Mesenteric fat pad (tissue), 1 donor: ENCODE results near the gene MED29. TPM values are rescaled to one million over a fixed set of nuclear protein-coding genes. Genes with fewer than 3 reads are reported as not detected.

Source experiments
- DNase-seq: peaks from one replicate; pipeline ENCODE4 v3.0.0-alpha.2; 2020; ENCODE audit warnings: low spot score
- total RNA-seq: library from RNA; stranded (reverse); fragmentation: NEBNext Ultra II Directional; extraction: Animal tissue kit (Norgen Biotek cat#: 25700); gene quantifications from one replicate; pipeline ENCODE4 v1.2.1, GENCODE V29; 2021
- donor health status: DM: yes; HTN: yes; CAD: no.

The MED29 gene
- total RNA-seq, 1 donor from 2014 or later, result 34.1 TPM

- peak; percentile 95 for DNase-seq
Observed at GRCh38 chr19:39410017-39410830, 19.0 kb downstream of the MED29 start.

- DNase-seq, result no peak
Observed at GRCh38 chr19:39410831-39411080, 19.6 kb downstream of the MED29 start.

- no peak for DNase-seq
Observed at GRCh38 chr19:39411081-39411831, 20.1 kb downstream of the MED29 start.

GRCh38 chr19:39411832-39412099 lies 20.6 kb downstream of the MED29 start:
- DNase-seq, result no peak

GRCh38 chr19:39412100-39412866 lies 21.1 kb downstream of the MED29 start, which contains the start of gene PLEKHG2:
TSS of gene PLEKHG2 (plus strand) at chr19:39412669. CDS start at chr19:39414087, 1,418 bp downstream.
- DNase-seq, result peak; percentile 99

- no peak for DNase-seq
Observed at GRCh38 chr19:39412867-39413271, 21.7 kb downstream of the MED29 start.

GRCh38 chr19:39413272-39413910 lies 22.2 kb downstream of the MED29 start:
- no peak for DNase-seq

GRCh38 chr19:39413911-39414608 lies 22.9 kb downstream of the MED29 start:
- no peak for DNase-seq

GRCh38 chr19:39415111-39416046 lies 24.2 kb downstream of the MED29 start:
- no peak for DNase-seq

- no peak for DNase-seq
Observed at GRCh38 chr19:39416152-39417120, 25.3 kb downstream of the MED29 start.

- DNase-seq, result no peak
Observed at GRCh38 chr19:39417463-39418181, 26.4 kb downstream of the MED29 start.

GRCh38 chr19:39419003-39419402 lies 27.8 kb downstream of the MED29 start:
- no peak for DNase-seq

- DNase-seq, result no peak
Observed at GRCh38 chr19:39420769-39421168, 29.6 kb downstream of the MED29 start.

GRCh38 chr19:39422020-39422419 lies 30.8 kb downstream of the MED29 start:
- no peak for DNase-seq

- no peak for DNase-seq
Observed at GRCh38 chr19:39423258-39424086, 32.3 kb downstream of the MED29 start.

GRCh38 chr19:39424934-39425333 lies 33.8 kb downstream of the MED29 start:
- no peak for DNase-seq

GRCh38 chr19:39425744-39426143 lies 34.6 kb downstream of the MED29 start:
- DNase-seq, result no peak
